H9 (cell line): ENCODE data around the gene FUT9. TPM values are rescaled to one million over a fixed set of nuclear protein-coding genes. Genes with fewer than 3 reads are reported as not detected.

Experiments used
- DNase-seq: peaks from one replicate; pipeline ENCODE4 v3.0.0-alpha.2; 2017
- H2AFZ ChIP-seq: one replicate; pipeline ENCODE4 v1.6.1; 2013; ENCODE audit warnings: mild to moderate bottlenecking, low read length, control low read depth, moderate library complexity
- H2AK5ac ChIP-seq: 2 replicates; pipeline ENCODE4 v1.6.1; 2013; ENCODE audit warnings: low read length, control low read depth, mixed read lengths; ENCODE audit not compliant: insufficient read length
- H2BK120ac ChIP-seq: one replicate; pipeline ENCODE4 v1.6.1; 2013; ENCODE audit warnings: low read depth, mild to moderate bottlenecking, low read length, control low read depth, inconsistent platforms; ENCODE audit not compliant: poor library complexity, severe bottlenecking
- H2BK12ac ChIP-seq: 2 replicates; pipeline ENCODE4 v1.6.1; 2013; ENCODE audit warnings: low read length, control low read depth, mixed read lengths, low read depth; ENCODE audit not compliant: insufficient read length
- H2BK15ac ChIP-seq: 2 replicates; pipeline ENCODE4 v1.6.1; 2013; ENCODE audit warnings: low read depth, low read length, control low read depth
- H2BK20ac ChIP-seq: one replicate; pipeline ENCODE4 v1.6.1; 2013; ENCODE audit warnings: low read depth, mild to moderate bottlenecking, low read length, control low read depth, inconsistent platforms; ENCODE audit not compliant: poor library complexity, severe bottlenecking
- H2BK5ac ChIP-seq: 2 replicates; pipeline ENCODE4 v1.6.1; 2013; ENCODE audit warnings: low read length, control low read depth, mixed read lengths; ENCODE audit not compliant: insufficient read length
- H3K14ac ChIP-seq: 2 replicates; pipeline ENCODE4 v1.6.1; 2013; ENCODE audit warnings: low read length, control low read depth; ENCODE audit not compliant: insufficient read depth
- H3K18ac ChIP-seq: 2 replicates; pipeline ENCODE4 v1.6.1; 2013; ENCODE audit warnings: low read depth, mild to moderate bottlenecking, mixed read lengths, low read length, control low read depth; ENCODE audit not compliant: insufficient read length
- H3K23ac ChIP-seq: 2 replicates; pipeline ENCODE4 v1.6.1; 2013; ENCODE audit warnings: low read length, control low read depth, mixed read lengths, low read depth; ENCODE audit not compliant: insufficient read length
- H3K23me2 ChIP-seq: 2 replicates; pipeline ENCODE4 v1.6.1; 2013; ENCODE audit warnings: low read depth, mild to moderate bottlenecking, mixed read lengths, low read length, control low read depth; ENCODE audit not compliant: insufficient read length, poor library complexity, severe bottlenecking
- H3K27ac ChIP-seq: 2 replicates; pipeline ENCODE4 v1.5.1; 2013; ENCODE audit warnings: low read length, control low read depth, mixed read lengths, low read depth; ENCODE audit not compliant: insufficient read length
- H3K27me3 ChIP-seq: 2 replicates; pipeline ENCODE4 v1.6.1; 2013; ENCODE audit warnings: low read length, control low read depth, inconsistent platforms; ENCODE audit not compliant: insufficient read depth
- H3K4ac ChIP-seq: 2 replicates; pipeline ENCODE4 v1.6.1; 2013; ENCODE audit warnings: low read depth, mild to moderate bottlenecking, control low read depth, inconsistent platforms, low read length, moderate library complexity
- H3K4me1 ChIP-seq: 2 replicates; pipeline ENCODE4 v1.6.1; 2013; ENCODE audit warnings: low read length, control low read depth, inconsistent platforms; ENCODE audit not compliant: insufficient read depth
- H3K4me2 ChIP-seq: 2 replicates; pipeline ENCODE4 v1.6.1; 2013; ENCODE audit warnings: low read length, control low read depth, mixed read lengths; ENCODE audit not compliant: insufficient read length, insufficient read depth
- H3K56ac ChIP-seq: 2 replicates; pipeline ENCODE4 v1.6.1; 2013; ENCODE audit warnings: low read depth, mild to moderate bottlenecking, mixed read lengths, low read length, control low read depth; ENCODE audit not compliant: insufficient read length
- H3K79me1 ChIP-seq: 2 replicates; pipeline ENCODE4 v1.6.1; 2013; ENCODE audit warnings: low read depth, mild to moderate bottlenecking, moderate library complexity, low read length, control low read depth, inconsistent platforms; ENCODE audit not compliant: insufficient read depth, poor library complexity, severe bottlenecking
- H3K79me2 ChIP-seq: 2 replicates; pipeline ENCODE4 v1.6.1; 2013; ENCODE audit warnings: low read length, control low read depth, inconsistent platforms; ENCODE audit not compliant: insufficient read depth
- H3K9ac ChIP-seq: 2 replicates; pipeline ENCODE4 v1.6.1; 2013; ENCODE audit warnings: low read length, control low read depth, mixed read lengths; ENCODE audit not compliant: insufficient read length; ENCODE audit errors: extremely low read depth
- H3K9me3 ChIP-seq: one replicate; pipeline ENCODE4 v1.6.1; 2013; ENCODE audit warnings: low read depth, low read length, inconsistent platforms; ENCODE audit not compliant: control insufficient read depth
- H3T11ph ChIP-seq: one replicate; pipeline ENCODE4 v1.6.1; 2013; ENCODE audit warnings: mild to moderate bottlenecking, low read length, control low read depth, inconsistent platforms
- H4K20me1 ChIP-seq: one replicate; pipeline ENCODE4 v1.6.1; 2013; ENCODE audit not compliant: control insufficient read depth, insufficient read length, insufficient read depth
- H4K5ac ChIP-seq: 2 replicates; pipeline ENCODE4 v1.6.1; 2013; ENCODE audit warnings: low read depth, mild to moderate bottlenecking, mixed read lengths, low read length, control low read depth; ENCODE audit not compliant: insufficient read length
- H4K8ac ChIP-seq: replicated peaks from 2 replicates; pipeline ENCODE4 v1.6.1; 2013; ENCODE audit warnings: low read length, control low read depth, mixed read lengths, low read depth; ENCODE audit not compliant: insufficient read length
- H4K91ac ChIP-seq: 2 replicates; pipeline ENCODE4 v1.6.1; 2013; ENCODE audit warnings: low read depth, mild to moderate bottlenecking, moderate library complexity, mixed read lengths, low read length, control low read depth; ENCODE audit not compliant: insufficient read length
- H3K27ac Mint-ChIP-seq, 3 experiments: 2 replicates in 2 of 3; 3 replicates in 1 of 3; pipeline ENCODE4 v1.8.0; 2020 to 2021; ENCODE audit warnings: mixed read lengths in 3 of 3, mild to moderate bottlenecking in 1 of 3, moderate library complexity in 1 of 3
- H3K27me3 Mint-ChIP-seq: 2 replicates; pipeline ENCODE4 v1.8.0; 2021; ENCODE audit warnings: low read depth, mild to moderate bottlenecking, moderate library complexity, mixed read lengths
- H3K36me3 Mint-ChIP-seq, 3 experiments: 2 replicates in 2 of 3; 3 replicates in 1 of 3; pipeline ENCODE4 v1.8.0; 2020 to 2021; ENCODE audit warnings: low read depth in 3 of 3, mixed read lengths in 3 of 3; ENCODE audit not compliant: insufficient read depth in 1 of 3
- H3K4me1 Mint-ChIP-seq, 2 experiments: 2 replicates each; pipeline ENCODE4 v1.8.0; 2020; ENCODE audit warnings: mixed read lengths in 2 of 2
- H3K4me3 Mint-ChIP-seq, 2 experiments: 2 replicates in 1 of 2; 3 replicates in 1 of 2; pipeline ENCODE4 v1.8.0; 2020 to 2021; ENCODE audit warnings: mild to moderate bottlenecking in 2 of 2, mixed read lengths in 2 of 2, moderate library complexity in 1 of 2
- H3K9me3 Mint-ChIP-seq, 2 experiments: 2 replicates in 1 of 2; 3 replicates in 1 of 2; pipeline ENCODE4 v1.8.0; 2020; ENCODE audit warnings: mild to moderate bottlenecking in 2 of 2, mixed read lengths in 2 of 2, moderate library complexity in 1 of 2
- CTCF ChIP-seq: fragments of 200-600 bp; sonication (generic); conservative IDR thresholded peaks from 3 replicates; pipeline ENCODE4 v1.8.0; 2021; ENCODE audit warnings: antibody characterized with exemption, mild to moderate bottlenecking
- WGBS: extraction: QIAGEN DNeasy Blood & Tissue Kit; methylation state at CpG from one replicate; pipeline ENCODE4 v1.1.7; 2013; ENCODE audit warnings: missing lambda C conversion rate, low lambda C conversion rate, mixed read lengths; ENCODE audit not compliant: insufficient read length; ENCODE audit errors: extremely low coverage; 5-methylcytosine and 5-hydroxymethylcytosine counted together
- total RNA-seq: library from RNA; stranded (reverse); gene quantifications from 2 replicates; pipeline ENCODE4 v1.2.1, GENCODE V29; 2021

FUT9 gene
- total RNA-seq, 1 experiment from 2014 or later, result 1.6 TPM

GRCh38 chr6:96124778-96125177, 109.0 kb downstream of the FUT9 start:
- H3K27me3 ChIP-seq, result no peaks in the 10 kb centered on the region
- peaks cover 0 to 7% (median 0%) of the 10 kb centered on the region in 3 experiments; a peak in 2 of 7 replicates for H3K36me3 Mint-ChIP-seq
- H3K56ac ChIP-seq, result no peak overlapping the region
- no peak overlapping the region for H2BK15ac ChIP-seq
- H2BK20ac ChIP-seq, result no peak overlapping the region
- no peak overlapping the region for H3K23ac ChIP-seq
- H3K27me3 Mint-ChIP-seq, result no peaks in the 10 kb centered on the region
- TF ChIP-seq CTCF, result no peak
- H3T11ph ChIP-seq, result no peak overlapping the region
- no peaks in the 10 kb centered on the region for H3K23me2 ChIP-seq
- DNase-seq, result no peak
- no peak overlapping the region for H2BK5ac ChIP-seq
- no peaks in the 10 kb centered on the region; the same call in 1 of the 2 replicates for H3K4me1 ChIP-seq
- H2BK12ac ChIP-seq, result no peak overlapping the region
- no peaks in the 10 kb centered on the region for H3K9me3 ChIP-seq
- no CpG with 5 or more reads among the region's 1 CpG for WGBS
- no peak overlapping the region for H3K4ac ChIP-seq
- peak overlapping the region in 1 of 3 experiments; percentile 31; a peak in 2 of 7 replicates for H3K27ac Mint-ChIP-seq
- H3K79me1 ChIP-seq, result no peaks in the 10 kb centered on the region
- H2AK5ac ChIP-seq, result no peak overlapping the region
- no peak overlapping the region for H3K14ac ChIP-seq
- no peak overlapping the region for H3K4me2 ChIP-seq
- H3K79me2 ChIP-seq, result no peaks in the 10 kb centered on the region
- no peak overlapping the region for H3K4me3 Mint-ChIP-seq
- no peak overlapping the region for H4K5ac ChIP-seq
- no peaks in the 10 kb centered on the region for H4K20me1 ChIP-seq
- H3K27ac ChIP-seq, result no peak overlapping the region
- no peak overlapping the region for H2BK120ac ChIP-seq
- H3K9me3 Mint-ChIP-seq, result peaks cover 0 to 5% of the 10 kb centered on the region in 2 experiments; a peak in 2 of 5 replicates
- peaks cover 0 to 11% of the 10 kb centered on the region in 2 experiments; a peak in 1 of 4 replicates for H3K4me1 Mint-ChIP-seq
- H3K18ac ChIP-seq, result no peak overlapping the region
- H2AFZ ChIP-seq, result no peak overlapping the region
- H3K9ac ChIP-seq, result no peak overlapping the region
- no peak overlapping the region for H4K91ac ChIP-seq
- H4K8ac ChIP-seq, result no peak overlapping the region
